PC-3 (cell line): ENCODE data around the gene TANGO2. TPM values are rescaled to one million over a fixed set of nuclear protein-coding genes. Genes with fewer than 3 reads are reported as not detected.

Experiments
- ATAC-seq: fragments of 200-7000 bp; cut with Tn5 transposase; 2 replicates; pipeline ENCODE4 v1.9.1; 2020; ENCODE audit warnings: mild to moderate bottlenecking, moderate library complexity
- BruUV-seq: library from RNA; stranded (reverse); fragments of 400-500 nt; replicated peaks from 2 replicates; lab custom pipeline; 2021; lab: Mats Ljungman, UMichigan
- CTCF ChIA-PET: fragments of 300-600 bp; sonication (Branson Sonifier 250); formaldehyde crosslinking; loops from one replicate; lab custom pipeline; 2022; ENCODE audit warnings: antibody characterized with exemption; lab: Charles Lee
- POLR2A ChIA-PET: fragments of 300-600 bp; sonication (Branson Sonifier 250); formaldehyde crosslinking; loops from one replicate; lab custom pipeline; 2022; ENCODE audit warnings: antibody characterized with exemption; ENCODE audit not compliant: unreplicated experiment; lab: Charles Lee
- DNase-seq: peaks from one replicate; pipeline ENCODE4 v3.0.0-alpha.2; 2015
- H2AFZ ChIP-seq: fragments of 300-600 bp; sonication (generic); 2 replicates; pipeline ENCODE4 v1.6.0; 2016; ENCODE audit warnings: antibody characterized with exemption, low read length
- H3F3A ChIP-seq: fragments of 300-600 bp; sonication (generic); one replicate; pipeline ENCODE4 v1.6.0; 2017; ENCODE audit warnings: antibody characterized with exemption, low read length, control low read depth, mild to moderate bottlenecking; ENCODE audit not compliant: unreplicated experiment
- H3K27ac ChIP-seq: fragments of 300-600 bp; sonication (generic); 2 replicates; pipeline ENCODE4 v1.5.1; 2016; ENCODE audit warnings: mild to moderate bottlenecking, low read length
- H3K27me3 ChIP-seq: fragments of 300-600 bp; sonication (generic); 2 replicates; pipeline ENCODE4 v1.6.1; 2016; ENCODE audit warnings: low read length, mixed read lengths
- H3K36me3 ChIP-seq: fragments of 300-600 bp; sonication (generic); 2 replicates; pipeline ENCODE4 v1.6.1; 2016; ENCODE audit warnings: low read depth, mixed run types, low read length, mixed read lengths
- H3K4me1 ChIP-seq: fragments of 300-600 bp; sonication (generic); 2 replicates; pipeline ENCODE4 v1.5.1; 2016; ENCODE audit warnings: low read length; ENCODE audit not compliant: insufficient read depth
- H3K4me2 ChIP-seq: fragments of 300-600 bp; sonication (generic); 2 replicates; pipeline ENCODE4 v1.6.0; 2016; ENCODE audit warnings: low read length
- H3K4me3 ChIP-seq: fragments of 300-600 bp; sonication (generic); 2 replicates; pipeline ENCODE4 v1.5.1; 2016; ENCODE audit warnings: mild to moderate bottlenecking, low read length, mixed read lengths
- H3K79me2 ChIP-seq: fragments of 300-600 bp; sonication (generic); 2 replicates; pipeline ENCODE4 v1.6.1; 2017; ENCODE audit warnings: low read length, mixed read lengths
- H3K9ac ChIP-seq: fragments of 300-600 bp; sonication (generic); 2 replicates; pipeline ENCODE4 v1.6.0; 2016; ENCODE audit warnings: mild to moderate bottlenecking, low read length
- H3K9me2 ChIP-seq: fragments of 300-600 bp; sonication (generic); replicated peaks from 2 replicates; pipeline ENCODE4 v1.6.1; 2016; ENCODE audit warnings: mixed run types, low read length, mixed read lengths
- H3K9me3 ChIP-seq: fragments of 300-600 bp; sonication (generic); 2 replicates; pipeline ENCODE4 v1.6.1; 2016; ENCODE audit warnings: low read length, mixed read lengths
- H4K20me1 ChIP-seq: fragments of 300-600 bp; sonication (generic); 2 replicates; pipeline ENCODE4 v1.6.1; 2016; ENCODE audit warnings: low read length, mixed read lengths
- EZH2 ChIP-seq: fragments of 300-600 bp; sonication (generic); IDR thresholded peaks from one replicate; pipeline ENCODE4 v1.6.1; 2017; ENCODE audit warnings: antibody characterized with exemption, mild to moderate bottlenecking, low read length; ENCODE audit not compliant: unreplicated experiment
- EZH2phosphoT487 ChIP-seq: fragments of 300-600 bp; sonication (generic); IDR thresholded peaks from 2 replicates; pipeline ENCODE4 v1.6.1; 2018; ENCODE audit warnings: mild to moderate bottlenecking, antibody characterized with exemption, low read length, borderline replicate concordance
- intact Hi-C: fragments of 100-400 bp; cut with micrococcal nuclease; formaldehyde crosslinking; loops from 2 replicates; pipeline ENCODE4 v1.9.0; 2023
- total RNA-seq: library from RNA; depleted of rRNA; stranded (reverse); fragments of >200 nt; gene quantifications from 2 replicates; pipeline ENCODE4 v1.2.3, GENCODE V29; 2014
- TF ChIP-seq, protein P1 (sequence below): fragments of 300-600 bp; sonication (generic); conservative IDR thresholded peaks from 2 replicates; pipeline ENCODE4 v1.5.1; 2017; ENCODE audit warnings: antibody characterized with exemption, low read depth, mild to moderate bottlenecking, low read length

TANGO2 gene
- total RNA-seq, 1 experiment from 2014 or later = 23.5 TPM

DNA sequence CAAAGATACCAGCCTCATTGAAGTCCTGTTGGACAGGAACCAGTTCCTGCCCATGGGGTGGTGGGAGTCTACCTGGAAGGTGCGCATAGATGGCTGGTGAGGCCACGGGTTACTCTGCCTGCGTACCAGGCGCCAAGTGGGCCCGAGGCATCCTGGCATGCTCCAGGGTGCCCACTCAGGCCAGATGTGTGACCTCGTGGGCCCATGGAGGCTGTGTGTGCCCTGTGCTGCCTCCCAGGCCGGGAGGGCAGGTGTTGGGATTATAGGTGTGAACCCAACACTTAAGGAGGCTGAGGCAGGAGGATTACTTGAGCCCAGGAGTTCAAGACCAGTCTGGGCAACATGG, 23.1 kb downstream of the TANGO2 start:
- no peaks in the 10 kb centered on the region for H3F3A ChIP-seq
- no peaks in the 10 kb centered on the region for H3K9me3 ChIP-seq
- H3K4me3 ChIP-seq = no peak overlapping the region
- DNase-seq = no peak
- TF ChIP-seq EZH2phosphoT487 (no peak), EZH2 (no peak)
- TF ChIP-seq, protein P1, sequence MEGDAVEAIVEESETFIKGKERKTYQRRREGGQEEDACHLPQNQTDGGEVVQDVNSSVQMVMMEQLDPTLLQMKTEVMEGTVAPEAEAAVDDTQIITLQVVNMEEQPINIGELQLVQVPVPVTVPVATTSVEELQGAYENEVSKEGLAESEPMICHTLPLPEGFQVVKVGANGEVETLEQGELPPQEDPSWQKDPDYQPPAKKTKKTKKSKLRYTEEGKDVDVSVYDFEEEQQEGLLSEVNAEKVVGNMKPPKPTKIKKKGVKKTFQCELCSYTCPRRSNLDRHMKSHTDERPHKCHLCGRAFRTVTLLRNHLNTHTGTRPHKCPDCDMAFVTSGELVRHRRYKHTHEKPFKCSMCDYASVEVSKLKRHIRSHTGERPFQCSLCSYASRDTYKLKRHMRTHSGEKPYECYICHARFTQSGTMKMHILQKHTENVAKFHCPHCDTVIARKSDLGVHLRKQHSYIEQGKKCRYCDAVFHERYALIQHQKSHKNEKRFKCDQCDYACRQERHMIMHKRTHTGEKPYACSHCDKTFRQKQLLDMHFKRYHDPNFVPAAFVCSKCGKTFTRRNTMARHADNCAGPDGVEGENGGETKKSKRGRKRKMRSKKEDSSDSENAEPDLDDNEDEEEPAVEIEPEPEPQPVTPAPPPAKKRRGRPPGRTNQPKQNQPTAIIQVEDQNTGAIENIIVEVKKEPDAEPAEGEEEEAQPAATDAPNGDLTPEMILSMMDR = no peak
- CTCF ChIA-PET = no interaction called here
- no peaks in the 10 kb centered on the region for H3K9me2 ChIP-seq
- H3K36me3 ChIP-seq = no peaks in the 10 kb centered on the region
- POLR2A ChIA-PET = no interaction called here
- H2AFZ ChIP-seq = no peak overlapping the region
- no TSS peak for BruUV-seq
- H3K9ac ChIP-seq = no peak overlapping the region
- no peak overlapping the region for H3K4me2 ChIP-seq
- intact Hi-C loops = no loop called here
- H3K27me3 ChIP-seq = no peaks in the 10 kb centered on the region
- no peaks in the 10 kb centered on the region for H3K4me1 ChIP-seq
- no peak for ATAC-seq
- no peak overlapping the region for H3K27ac ChIP-seq
- no peaks in the 10 kb centered on the region for H4K20me1 ChIP-seq
- H3K79me2 ChIP-seq = no peaks in the 10 kb centered on the region

DNA sequence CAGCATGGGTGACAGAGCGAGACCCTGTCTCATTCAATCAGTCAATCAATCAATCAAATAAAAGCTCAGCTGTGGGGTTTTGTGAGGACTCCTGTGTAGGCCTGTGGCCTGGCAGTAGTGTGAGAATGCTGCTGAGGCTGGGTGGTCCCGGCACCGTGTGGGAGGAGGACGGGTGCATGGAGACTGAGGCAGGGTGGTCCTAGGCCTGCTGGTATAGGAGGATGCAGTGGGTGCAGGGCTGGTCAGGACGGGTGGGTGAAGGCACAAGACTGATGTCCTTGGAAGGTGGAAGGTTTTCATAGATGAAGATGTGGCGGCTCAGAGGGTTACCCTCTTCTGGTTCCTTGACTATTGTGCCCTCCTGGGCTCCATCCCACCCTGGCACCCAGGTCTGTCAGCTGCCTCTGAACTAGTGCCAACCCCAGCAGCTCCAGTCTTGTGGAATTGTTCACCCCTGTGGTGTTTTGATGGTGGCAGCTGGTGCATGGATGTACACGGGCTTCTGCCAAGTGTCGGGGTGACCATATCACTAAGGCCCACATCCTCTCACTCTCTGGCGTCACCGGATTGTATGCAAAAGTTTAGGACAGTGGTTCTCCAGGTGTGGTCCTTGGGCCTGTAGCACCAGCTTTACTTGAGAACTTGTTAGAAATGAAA, 23.7 kb downstream of the TANGO2 start:
- H3K4me3 ChIP-seq = no peak overlapping the region
- CTCF ChIA-PET = no interaction called here
- H2AFZ ChIP-seq = no peak overlapping the region
- no peaks in the 10 kb centered on the region for H4K20me1 ChIP-seq
- no peaks in the 10 kb centered on the region for H3K4me1 ChIP-seq
- H3K9ac ChIP-seq = no peak overlapping the region
- H3K4me2 ChIP-seq = no peak overlapping the region
- no peaks in the 10 kb centered on the region for H3K27me3 ChIP-seq
- H3K79me2 ChIP-seq = no peaks in the 10 kb centered on the region
- H3K9me2 ChIP-seq = no peaks in the 10 kb centered on the region
- DNase-seq (no peak), ATAC-seq (no peak)
- POLR2A ChIA-PET = no interaction called here
- TF ChIP-seq, protein P1 = no peak
- TF ChIP-seq EZH2phosphoT487 (no peak), EZH2 (no peak)
- BruUV-seq = no TSS peak
- no peaks in the 10 kb centered on the region for H3K9me3 ChIP-seq
- no peaks in the 10 kb centered on the region for H3K36me3 ChIP-seq
- no peak overlapping the region for H3K27ac ChIP-seq
- intact Hi-C loops = no loop called here
- no peaks in the 10 kb centered on the region for H3F3A ChIP-seq

DNA sequence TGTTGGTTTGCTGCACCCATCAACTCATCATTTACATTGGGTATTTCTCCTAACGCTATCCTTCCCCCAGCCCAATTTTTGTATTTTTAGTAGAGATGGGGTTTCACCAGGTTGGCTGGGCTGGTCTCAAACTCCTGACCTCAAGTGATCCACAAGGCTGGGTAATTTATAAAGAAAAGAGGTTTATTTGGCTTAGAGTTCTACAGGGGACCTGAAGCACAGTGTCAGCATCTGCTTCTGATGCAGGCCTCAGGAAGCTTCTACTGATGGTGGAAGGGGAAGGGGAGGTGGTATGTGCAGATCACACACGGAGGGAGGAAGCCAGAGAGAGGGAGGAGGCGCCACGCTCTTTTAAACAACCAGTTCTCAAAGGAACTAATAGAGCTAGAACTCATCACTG, 25.8 kb downstream of the TANGO2 start:
- Histone ChIP-seq H4K20me1 (no peaks in the 10 kb centered on the region), H3K79me2 (no peaks in the 10 kb centered on the region), H3K4me1 (no peaks in the 10 kb centered on the region), H3K36me3 (no peaks in the 10 kb centered on the region), H3K9ac (no peak overlapping the region), H3K4me3 (no peak overlapping the region), H3K9me3 (no peaks in the 10 kb centered on the region), H2AFZ (no peak overlapping the region), H3K9me2 (no peaks in the 10 kb centered on the region), H3K27me3 (no peaks in the 10 kb centered on the region), H3K4me2 (no peak overlapping the region), H3F3A (no peaks in the 10 kb centered on the region), H3K27ac (no peak overlapping the region)
- ChIA-PET POLR2A (no interaction called here), CTCF (no interaction called here)
- DNase-seq (no peak), ATAC-seq (no peak)
- no TSS peak for BruUV-seq
- intact Hi-C loops = no loop called here
- TF ChIP-seq, protein P1 = no peak
- TF ChIP-seq EZH2 = no peak
- TF ChIP-seq EZH2phosphoT487 = no peak
